AG04449 (cell line): ENCODE measurements around the gene SNHG17.

Experiments
- CTCF ChIA-PET: fragments of 350-600 bp; formaldehyde crosslinking; extraction: SDS; loops from one replicate; lab custom pipeline; 2021; ENCODE audit warnings: antibody characterized with exemption; lab: Yijun Ruan, JAX
- POLR2A ChIA-PET: fragments of 400-600, 350-600 bp; formaldehyde crosslinking; extraction: SDS; loops from one replicate; lab custom pipeline; 2020; ENCODE audit warnings: antibody characterized with exemption, inconsistent platforms; lab: Yijun Ruan, JAX
- DNase-seq: peaks from one replicate; pipeline ENCODE4 v3.0.0-alpha.2; 2010; ENCODE audit warnings: low read depth, low spot score
- H3K4me3 ChIP-seq: 2 replicates; pipeline ENCODE4 v1.5.1; 2011; ENCODE audit warnings: low read depth, mild to moderate bottlenecking, control low read depth, low read length
- CTCF ChIP-seq: IDR thresholded peaks from one replicate; pipeline ENCODE4 v1.5.1; 2011; ENCODE audit warnings: mild to moderate bottlenecking, moderate library complexity, low read length, control low read depth, inconsistent platforms; ENCODE audit not compliant: insufficient read depth; ENCODE audit errors: missing control alignments

SNHG17 gene

GRCh38 chr20:38434770-38435554 lies at the start of gene SNHG17:
TSS of gene SNHG17 (minus strand) at chr20:38435328.
- ChIA-PET POLR2A (interaction anchor here (0.7 to 2.3 kb wide), 8 partner anchors 9 to 48 kb away, joined by 3 to 62 read pairs (median 6); partner anchors contain the start of gene RALGAPB), CTCF (interaction anchor here (0.7 to 10.8 kb wide), 17 partner anchors 10 to 495 kb away, joined by 3 to 268 read pairs (median 6); partner anchors contain the start of gene RALGAPB)
- TF ChIP-seq CTCF = peak; percentile 99
- peak; percentile 76 for DNase-seq
- H3K4me3 ChIP-seq = peak within 1 kb of the TSS; percentile 92

GRCh38 chr20:38479596-38479995 lies 44.5 kb upstream of the SNHG17 start:
- CTCF ChIA-PET = interaction anchor here (0.6 to 1.0 kb wide), 2 partner anchors 33 to 51 kb away, joined by 3 read pairs; no protein-coding TSS in a partner anchor

GRCh38 chr20:38477747-38478146 lies 42.6 kb upstream of the SNHG17 start:
- no peak overlapping the region for H3K4me3 ChIP-seq
- TF ChIP-seq CTCF = no peak
- no peak for DNase-seq
- CTCF ChIA-PET = interaction anchor here (0.9 to 1.4 kb wide), 2 partner anchors 43 to 255 kb away, joined by 3 to 6 read pairs; partner anchors contain the start of gene SNHG17
- POLR2A ChIA-PET = no interaction called here

More at GRCh38 chr20:38479596-38479995, 44.5 kb upstream of the SNHG17 start:
- no peak overlapping the region for H3K4me3 ChIP-seq
- DNase-seq = no peak
- no peak for TF ChIP-seq CTCF
- POLR2A ChIA-PET = no interaction called here

- CTCF ChIA-PET = interaction anchor here (0.6 to 6.5 kb wide), 11 partner anchors 8 to 135 kb away, joined by 3 to 47 read pairs (median 3); partner anchors contain the start of gene SNHG17
- peak overlapping the region; percentile 83 for H3K4me3 ChIP-seq
- DNase-seq = no peak
- peak; percentile 18 for TF ChIP-seq CTCF
- POLR2A ChIA-PET = interaction anchor here (1.4 to 1.8 kb wide), 3 partner anchors 16 to 38 kb away, joined by 5 to 12 read pairs (median 6); partner anchors contain the start of gene SNHG17
These were observed 38.3 kb upstream of the SNHG17 start for GRCh38 chr20:38473367-38473795.

- ChIA-PET POLR2A (interaction anchor here (1.1 to 1.8 kb wide), 4 partner anchors 15 to 37 kb away, joined by 5 to 12 read pairs (median 6); partner anchors contain the start of gene SNHG17), CTCF (interaction anchor here (0.7 to 6.5 kb wide), 17 partner anchors 8 to 1270 kb away, joined by 3 to 47 read pairs (median 4); partner anchors contain the start of gene SNHG17)
- TF ChIP-seq CTCF = peak; percentile 54
- peak within 1 kb of the TSS; percentile 83 for H3K4me3 ChIP-seq
- DNase-seq = peak; percentile 66
These were observed 37.6 kb upstream of the SNHG17 start, which contains the start of gene RALGAPB for GRCh38 chr20:38472513-38473366. TSS of gene RALGAPB (plus strand) at chr20:38472843. CDS start at chr20:38488433, 15,590 bp downstream.
